ENCODE data around the gene NF2. TPM values are rescaled to one million over a fixed set of nuclear protein-coding genes. Genes with fewer than 3 reads are reported as not detected.

The NF2 gene
- total and polyA plus RNA-seq, 2 of the 8 experiments (the other 6 are each of a cell fraction or from before 2014, with no cell fraction given): 17.6 to 53.6 TPM

GRCh38 chr22:29603358-29604075 is at the start of gene NF2 (continued):
- TF ChIP-seq KDM1A (IDR thresholded peaks at IDR 0.05; ENCODE audit: borderline replicate concordance, low read length) (no peak), JUND (IDR thresholded peaks at IDR 0.05; ENCODE audit: low read length) (peak; percentile 19; the same call in 1 of the 2 replicates), CBX5 (IDR thresholded peaks at IDR 0.05; ENCODE audit: low read depth, low read length) (no peak), GABPA (IDR thresholded peaks at IDR 0.05; ENCODE audit: borderline replicate concordance, insufficient read depth, low read length) (0 out of 2 replicates have a peak, but pooled peaks have one; percentile 37), MAX (IDR thresholded peaks at IDR 0.05) (0 out of 2 replicates have a peak, but pooled peaks have one; percentile 6), HDAC2 (IDR thresholded peaks at IDR 0.05; ENCODE audit: borderline replicate concordance in 1 of 2, low read depth in 2 of 2, low read length in 2 of 2) (peak in 1 of 2 experiments; percentile 96; a peak in 3 of 4 replicates), BACH1 (IDR thresholded peaks at IDR 0.05; ENCODE audit: low read length) (peak; percentile 68; the same call in 1 of the 2 replicates), KDM4A (IDR thresholded peaks at IDR 0.05; ENCODE audit: low read depth, low read length, severe bottlenecking) (peak; percentile 72), SIN3A (conservative IDR thresholded peaks at IDR 0.05 in 1 of 2, IDR thresholded peaks at IDR 0.05 in 1 of 2; ENCODE audit: low read depth in 1 of 2, low read length in 2 of 2) (peak; percentile 57 to 85; a peak in 2 of 4 replicates), PHF8 (conservative IDR thresholded peaks at IDR 0.05; ENCODE audit: low read depth, low read length) (peak; percentile 81), CREB1 (IDR thresholded peaks at IDR 0.05) (peak; percentile 92), POLR2A (IDR thresholded peaks at IDR 0.05; ENCODE audit: control extremely low read depth in 1 of 2, low read depth in 2 of 2, low read length in 2 of 2) (peak in 1 of 2 experiments; percentile 65; a peak in 1 of 3 replicates), RXRA (IDR thresholded peaks at IDR 0.05; ENCODE audit: insufficient read depth, low read depth, low read length) (no peak), TBP (IDR thresholded peaks at IDR 0.05; ENCODE audit: low read depth, low read length) (peak; percentile 9; the same call in 1 of the 2 replicates), POLR2AphosphoS5 (IDR thresholded peaks at IDR 0.05; ENCODE audit: low read depth, low read length) (peak; percentile 40; the same call in 1 of the 2 replicates), SP2 (IDR thresholded peaks at IDR 0.05; ENCODE audit: low read length) (peak; percentile 81; the same call in 1 of the 2 replicates)
- TF ChIP-seq, protein P1, sequence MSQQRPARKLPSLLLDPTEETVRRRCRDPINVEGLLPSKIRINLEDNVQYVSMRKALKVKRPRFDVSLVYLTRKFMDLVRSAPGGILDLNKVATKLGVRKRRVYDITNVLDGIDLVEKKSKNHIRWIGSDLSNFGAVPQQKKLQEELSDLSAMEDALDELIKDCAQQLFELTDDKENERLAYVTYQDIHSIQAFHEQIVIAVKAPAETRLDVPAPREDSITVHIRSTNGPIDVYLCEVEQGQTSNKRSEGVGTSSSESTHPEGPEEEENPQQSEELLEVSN (IDR thresholded peaks at IDR 0.05): no peak
- TF ChIP-seq, protein P2, sequence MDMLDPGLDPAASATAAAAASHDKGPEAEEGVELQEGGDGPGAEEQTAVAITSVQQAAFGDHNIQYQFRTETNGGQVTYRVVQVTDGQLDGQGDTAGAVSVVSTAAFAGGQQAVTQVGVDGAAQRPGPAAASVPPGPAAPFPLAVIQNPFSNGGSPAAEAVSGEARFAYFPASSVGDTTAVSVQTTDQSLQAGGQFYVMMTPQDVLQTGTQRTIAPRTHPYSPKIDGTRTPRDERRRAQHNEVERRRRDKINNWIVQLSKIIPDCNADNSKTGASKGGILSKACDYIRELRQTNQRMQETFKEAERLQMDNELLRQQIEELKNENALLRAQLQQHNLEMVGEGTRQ (IDR thresholded peaks at IDR 0.05; ENCODE audit: low read length): no peak
